Bone marrow (tissue), 2 donors: Measurements from ENCODE around the gene RALB.

Experiments used
- DNase-seq, 2 donors: peaks; one replicate each; lab custom pipeline; 2025; lab: John Stamatoyannopoulos, UW

The RALB gene, protein sequence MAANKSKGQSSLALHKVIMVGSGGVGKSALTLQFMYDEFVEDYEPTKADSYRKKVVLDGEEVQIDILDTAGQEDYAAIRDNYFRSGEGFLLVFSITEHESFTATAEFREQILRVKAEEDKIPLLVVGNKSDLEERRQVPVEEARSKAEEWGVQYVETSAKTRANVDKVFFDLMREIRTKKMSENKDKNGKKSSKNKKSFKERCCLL

DNA sequence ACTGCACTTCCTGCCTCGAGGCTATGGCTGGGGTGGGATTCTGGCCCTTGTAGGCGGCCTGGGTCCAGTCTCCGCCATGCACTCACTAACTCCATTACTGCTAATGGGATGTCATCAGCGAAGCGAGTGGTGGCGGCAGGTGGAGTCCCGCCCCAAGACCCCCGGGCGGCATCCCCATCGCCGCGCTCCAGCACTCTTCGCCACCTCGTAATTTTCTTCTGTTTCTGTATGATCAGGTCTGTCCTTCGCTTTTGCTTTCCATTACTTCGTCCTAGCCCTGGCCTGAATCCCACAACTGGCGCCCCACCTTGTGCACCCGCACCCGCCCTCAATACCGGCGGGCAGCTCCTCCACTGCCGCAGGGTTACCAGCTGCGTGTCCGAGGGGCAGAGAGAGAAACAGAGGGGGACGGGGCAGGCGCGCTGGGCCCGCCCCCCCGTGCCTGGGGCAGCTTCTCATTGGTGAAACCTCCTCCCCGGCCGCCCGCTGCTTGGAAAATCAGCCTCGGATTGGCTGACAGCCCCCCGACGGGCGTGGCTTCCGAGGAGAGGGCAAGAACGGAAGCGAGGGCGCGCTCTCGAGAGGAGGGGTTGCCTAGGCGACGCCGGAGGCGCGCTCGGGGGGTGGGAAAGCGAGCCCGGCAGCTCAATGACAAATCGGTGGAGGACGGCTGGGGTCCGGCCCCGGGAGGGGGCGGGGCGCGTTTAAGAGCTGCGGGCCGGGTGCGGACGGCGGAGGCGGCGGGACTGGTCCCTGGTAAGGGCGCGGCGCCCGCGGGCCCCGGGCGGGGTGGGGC, at the start of gene RALB:
RALB (plus strand) TSS at position 628 of the 796 bp plus-strand sequence. CDS start 25,813 bp downstream, outside the sequence.
- DNase-seq = peak; percentile 91 to 93

DNA sequence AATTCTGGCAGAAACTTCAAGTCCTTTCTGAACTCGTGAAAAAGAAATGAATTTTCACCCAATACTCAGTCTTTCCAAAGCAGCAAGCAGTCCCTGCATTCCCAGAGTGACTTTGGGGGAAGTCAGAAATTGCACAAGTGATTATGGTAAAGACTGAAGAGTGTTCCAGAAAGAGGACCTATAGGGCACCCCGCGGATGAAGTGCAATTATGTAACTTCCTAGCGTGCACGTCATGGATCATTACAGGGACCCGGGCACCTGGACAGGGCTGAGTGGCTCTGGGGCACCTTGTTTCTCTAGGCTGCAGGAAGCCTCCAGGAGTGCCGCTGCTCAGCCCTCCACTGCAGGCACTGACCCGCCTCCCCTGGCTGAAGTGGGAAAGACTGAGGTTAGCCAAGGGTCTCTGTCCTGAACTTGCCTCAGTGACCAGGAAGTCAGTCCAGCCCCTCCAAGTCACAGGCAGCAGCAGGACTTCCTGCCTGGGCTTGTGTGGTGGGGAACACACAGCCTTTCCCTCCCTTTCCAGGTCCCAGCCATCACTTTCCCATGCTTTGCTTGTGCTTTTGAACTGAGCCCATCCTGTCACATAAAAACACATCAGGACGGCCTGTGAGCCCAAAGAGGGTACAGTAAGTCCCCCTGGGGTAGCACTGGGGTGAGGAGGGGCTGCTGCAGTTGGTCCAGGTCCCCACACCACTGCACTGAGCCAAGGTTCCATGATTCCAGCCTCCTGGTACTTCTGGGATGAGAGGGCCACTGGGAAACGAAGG, 49.2 kb upstream of the RALB start:
- no peak for DNase-seq

DNA sequence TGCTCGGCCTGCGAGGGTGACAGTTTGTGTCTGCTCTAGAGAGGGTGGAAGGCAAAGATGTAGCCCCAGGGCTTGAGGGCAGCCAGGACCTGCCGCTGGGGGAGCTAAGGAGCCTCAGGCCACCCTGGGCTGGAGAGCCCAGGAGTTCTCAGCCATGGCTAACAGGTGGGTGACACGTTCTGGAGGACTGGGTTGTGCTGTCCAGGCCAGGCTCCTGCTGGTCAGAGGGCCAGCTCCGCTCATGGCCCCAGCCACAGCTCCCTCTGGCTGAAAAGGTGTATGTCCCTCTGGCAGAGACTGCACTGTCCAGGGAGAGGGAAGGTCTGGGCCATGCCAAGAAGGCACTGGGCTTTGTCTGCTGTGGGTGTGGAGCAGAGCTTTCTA, 48.6 kb upstream of the RALB start:
- no peak for DNase-seq

DNA sequence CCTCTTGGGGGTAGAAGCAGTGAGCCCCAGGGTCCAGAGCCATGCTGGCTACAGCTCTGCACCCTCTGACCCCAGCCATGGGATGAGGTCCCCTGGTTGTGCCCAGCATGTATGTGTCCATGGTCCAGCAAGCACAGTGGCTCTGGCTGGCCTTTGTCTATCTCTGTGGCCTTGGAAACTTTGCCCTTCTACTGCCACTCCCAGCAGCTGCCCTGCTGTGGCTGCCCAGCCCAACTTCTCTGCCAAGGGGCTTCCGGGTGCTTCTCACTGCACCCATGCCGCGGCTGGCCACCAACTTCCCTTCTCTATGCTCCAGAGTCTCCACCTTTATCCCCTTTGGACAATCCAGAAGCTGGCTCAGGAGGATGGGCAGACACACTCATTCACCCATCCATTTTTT, 48.2 kb upstream of the RALB start:
- no peak for DNase-seq

DNA sequence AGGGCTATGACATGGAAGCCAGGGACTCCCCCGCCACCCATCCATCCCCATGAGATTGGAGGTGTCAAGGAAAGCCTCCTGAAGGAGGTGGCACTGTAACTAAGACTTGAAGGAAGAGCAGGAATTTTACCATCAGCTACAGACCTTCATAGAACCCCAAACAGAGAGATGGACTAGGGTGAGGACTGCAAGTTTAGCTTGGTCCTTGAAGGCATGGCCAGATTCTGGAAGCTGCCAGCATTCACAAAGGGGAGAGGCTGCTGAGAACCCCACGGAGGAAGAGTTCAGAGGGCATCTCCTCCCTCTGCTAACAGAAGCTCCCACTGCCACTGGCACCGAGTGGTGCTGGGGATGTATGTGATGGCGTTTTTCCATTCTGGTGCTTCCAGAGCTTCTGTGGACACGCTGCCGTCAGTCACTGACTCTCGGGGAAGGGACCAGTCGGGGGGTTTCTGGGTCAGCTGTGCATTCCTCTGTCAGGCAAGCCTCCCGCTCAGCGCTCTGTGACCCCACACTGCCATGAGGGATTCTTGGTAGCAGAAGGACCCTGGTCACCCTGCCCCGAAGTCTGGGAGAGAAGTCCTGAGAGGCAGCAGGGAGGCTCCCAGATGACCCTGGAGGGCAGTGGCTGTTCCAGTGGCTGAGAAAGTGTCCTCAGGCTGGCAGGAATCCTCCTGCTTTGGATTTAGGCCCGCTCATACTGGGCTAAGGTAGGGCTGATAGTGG, 47.5 kb upstream of the RALB start:
- no peak for DNase-seq

DNA sequence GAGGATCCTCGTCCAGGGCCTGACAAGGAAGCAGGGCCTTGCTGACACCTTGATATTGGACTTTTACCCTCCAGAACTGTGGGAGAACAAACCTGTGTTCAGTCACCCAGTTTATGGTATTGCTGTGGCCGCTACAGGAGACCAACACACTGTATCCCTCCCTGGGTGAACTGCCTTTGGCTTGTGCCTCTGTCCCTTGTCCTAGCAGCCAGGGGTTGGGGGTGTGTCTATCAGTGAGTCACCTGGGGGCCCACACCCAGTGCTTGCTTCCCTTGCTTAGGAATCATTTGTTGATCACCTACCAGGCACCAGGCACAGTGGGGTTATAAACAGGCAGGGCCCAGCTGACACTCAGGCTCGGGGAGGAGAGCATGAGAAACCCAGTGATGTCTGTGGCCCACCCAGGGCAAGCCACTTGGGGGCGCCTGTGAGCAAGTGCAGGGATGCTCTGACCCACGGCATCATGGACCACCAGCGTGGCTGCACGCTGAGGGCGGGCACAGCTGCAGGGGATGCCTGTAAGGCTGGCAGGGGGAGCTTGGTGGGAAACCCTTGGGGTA, 46.5 kb upstream of the RALB start:
- DNase-seq = no peak

DNA sequence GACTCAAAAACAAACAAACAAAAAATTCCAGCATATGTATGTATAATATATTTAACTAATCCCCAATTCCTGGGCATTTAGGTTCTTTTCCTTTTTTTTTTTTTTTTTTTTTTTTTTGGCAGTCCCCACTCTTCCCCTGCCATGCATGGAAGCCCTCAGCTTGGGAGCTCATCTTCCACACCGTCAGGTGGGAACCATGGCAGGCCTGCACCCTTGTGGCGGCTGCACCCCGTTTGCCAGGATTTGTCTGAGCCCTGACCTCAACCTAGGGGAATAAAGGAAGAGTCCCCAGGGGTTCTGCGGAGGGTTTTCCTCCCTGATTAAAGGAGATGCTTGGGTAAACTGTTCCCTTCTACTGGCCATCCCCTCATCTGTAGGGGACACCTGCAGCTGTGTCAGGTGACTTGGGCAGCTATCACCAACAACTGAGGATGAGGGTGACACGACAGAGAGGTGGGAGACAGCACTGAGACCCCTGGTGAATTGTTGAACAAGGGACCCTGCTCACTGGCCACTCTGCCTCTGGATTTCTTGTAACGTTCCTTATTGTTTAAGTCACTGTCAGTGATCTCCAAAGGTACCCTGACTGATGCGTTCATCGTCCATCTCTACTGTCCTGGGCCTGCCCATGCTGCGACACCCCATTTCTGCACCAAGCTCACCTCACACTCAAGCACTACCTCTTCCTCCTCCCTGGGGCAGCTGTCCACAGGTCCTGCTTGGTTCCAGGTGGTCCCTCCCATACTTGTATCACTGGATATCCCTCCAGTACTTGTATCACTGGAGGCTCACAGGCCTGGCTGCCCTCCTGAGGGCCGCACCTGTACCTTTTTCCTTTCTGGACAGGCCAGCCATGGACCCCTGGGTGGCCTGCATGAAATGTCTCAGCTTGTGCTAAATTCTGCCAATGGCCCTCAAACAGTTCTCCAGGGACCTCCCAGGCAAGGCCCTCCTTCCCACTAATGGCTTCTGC, 44.0 kb upstream of the RALB start:
- no peak for DNase-seq

DNA sequence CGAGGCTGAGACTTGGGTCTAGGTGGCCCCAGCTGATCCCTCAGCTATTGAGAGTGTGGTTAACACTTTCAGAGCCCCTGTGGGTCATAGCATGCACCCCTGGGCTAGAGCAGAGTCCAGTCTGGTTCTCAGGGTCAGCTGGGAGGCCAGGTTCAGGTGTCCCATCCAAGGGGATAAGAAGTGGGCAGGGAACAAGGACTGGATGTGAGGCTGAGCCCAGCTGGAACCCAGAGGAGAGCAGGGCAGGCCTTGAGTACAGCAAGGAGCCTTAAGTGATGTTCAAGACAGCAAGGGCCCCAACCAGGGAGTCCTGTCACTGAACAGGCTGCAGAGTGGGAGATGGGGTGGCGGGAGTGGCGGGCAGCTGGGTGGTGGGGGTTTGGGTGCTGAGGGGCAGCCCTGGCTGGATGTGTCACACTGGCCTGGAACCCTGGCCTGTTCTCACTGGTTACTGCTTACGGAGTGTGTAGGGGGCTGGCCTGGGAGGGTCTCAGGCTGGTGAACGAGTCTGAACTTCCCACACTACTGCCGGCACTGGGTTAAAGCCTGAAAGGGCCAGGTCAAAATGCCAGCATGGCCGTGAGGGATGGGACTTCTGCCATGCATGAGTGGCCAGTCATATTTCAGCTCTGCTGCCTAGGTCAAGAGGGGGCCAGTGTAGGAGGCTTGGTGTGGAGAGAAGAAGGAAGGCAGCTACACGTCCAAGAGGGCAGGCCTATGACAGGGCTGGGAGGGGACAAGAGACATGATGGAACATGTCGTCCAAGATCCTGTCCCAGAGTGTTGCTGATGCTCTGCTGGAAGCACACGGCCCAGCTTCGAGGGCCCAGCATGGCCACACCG, 43.0 kb upstream of the RALB start:
- DNase-seq = no peak

DNA sequence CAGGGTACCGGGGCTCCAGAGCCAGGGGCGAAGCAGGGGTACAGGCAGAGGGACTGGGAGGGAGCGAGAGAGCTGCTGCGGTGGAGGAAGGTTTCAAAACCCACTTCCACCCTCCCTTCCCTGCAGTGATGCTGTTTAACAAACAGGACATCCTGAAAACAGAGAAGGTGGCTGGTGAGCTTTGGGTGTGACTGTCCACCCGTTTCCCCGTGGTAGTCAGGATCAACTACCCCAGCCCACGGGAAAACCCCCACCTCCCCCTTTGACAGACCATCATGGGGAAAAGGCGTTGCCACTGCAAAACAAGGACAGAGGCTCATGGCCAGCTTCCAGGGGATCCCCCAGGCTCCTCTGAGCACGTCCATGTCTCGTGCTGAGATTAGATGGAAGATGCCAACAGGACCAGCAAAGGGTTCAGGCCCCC, 42.4 kb upstream of the RALB start:
- DNase-seq = no peak

DNA sequence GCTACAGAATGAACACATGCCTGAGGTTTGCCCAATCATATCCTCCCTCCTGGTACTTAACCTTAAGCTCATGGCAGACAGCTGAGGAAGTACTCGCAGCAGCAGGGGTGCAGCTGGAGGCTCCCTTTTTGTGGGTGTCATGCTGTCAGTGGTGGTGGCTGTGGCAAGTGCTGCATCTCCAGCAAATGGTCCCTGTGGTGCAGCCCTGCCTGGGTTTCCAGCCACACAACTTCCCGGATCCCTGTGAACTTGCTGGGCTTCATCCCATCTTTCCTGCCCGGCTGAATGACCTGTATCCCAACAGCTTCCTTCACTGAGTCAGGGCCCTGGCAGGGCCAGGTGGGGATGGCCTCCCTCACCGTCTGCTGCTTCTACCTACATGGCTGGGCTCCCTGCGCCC, 34.5 kb upstream of the RALB start:
- no peak for DNase-seq

DNA sequence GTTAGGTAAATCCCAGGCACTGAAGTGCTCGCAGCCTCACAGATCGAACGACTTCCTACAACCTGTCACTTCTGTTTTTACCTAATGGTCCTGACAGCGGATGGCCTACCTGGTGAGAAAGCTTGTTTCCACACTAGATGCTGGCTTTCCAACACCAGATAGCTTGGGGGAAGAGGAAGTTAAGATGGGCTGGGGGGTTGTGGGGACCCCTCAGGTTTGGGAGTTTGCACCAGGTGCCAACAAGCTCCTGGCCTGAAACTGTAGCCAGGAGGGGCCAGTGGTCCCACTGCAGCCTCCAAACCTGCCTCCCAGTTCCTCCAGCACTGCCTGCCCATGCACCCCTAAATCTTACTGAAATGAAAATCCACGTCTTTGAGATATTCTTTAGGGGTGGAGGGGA, 33.4 kb upstream of the RALB start:
- DNase-seq = no peak

DNA sequence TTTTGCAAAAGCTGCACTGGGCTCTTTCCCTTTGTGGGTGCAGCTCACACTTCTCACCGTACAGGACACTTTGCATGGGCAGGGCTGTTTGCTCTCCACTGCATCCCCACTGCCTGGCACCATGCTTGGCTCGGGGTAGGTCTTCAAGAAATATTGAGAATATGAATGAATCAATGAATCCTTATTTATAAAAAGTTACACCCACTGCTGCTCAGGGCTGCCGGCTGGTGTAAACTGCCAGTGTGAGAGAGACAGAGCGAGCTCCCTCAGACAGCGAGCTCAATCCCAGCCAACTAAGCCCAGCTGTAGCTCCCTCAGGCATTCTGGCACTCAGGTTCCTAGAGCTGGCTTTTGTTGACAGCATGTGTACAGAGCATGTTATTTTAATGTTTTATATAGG, 32.9 kb upstream of the RALB start:
- no peak for DNase-seq

DNA sequence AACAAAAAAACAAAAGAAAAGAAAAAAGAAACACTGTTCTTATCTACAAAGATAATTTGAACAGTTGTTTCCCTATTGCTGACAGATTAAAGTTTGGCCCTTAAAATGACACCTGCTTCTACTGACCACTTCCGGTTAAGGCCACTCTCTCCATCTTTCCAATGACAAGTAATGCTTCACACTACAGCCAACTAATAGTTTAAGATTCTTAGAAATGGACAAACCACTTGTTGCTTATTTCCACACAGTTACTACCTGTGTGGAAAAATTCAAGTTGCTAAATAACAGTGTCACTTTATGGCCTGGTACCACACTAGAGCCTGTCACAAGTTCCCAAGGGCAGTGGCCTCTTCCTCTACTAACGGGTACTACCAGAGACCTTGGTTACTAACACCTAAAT, 31.9 kb upstream of the RALB start:
- no peak for DNase-seq

DNA sequence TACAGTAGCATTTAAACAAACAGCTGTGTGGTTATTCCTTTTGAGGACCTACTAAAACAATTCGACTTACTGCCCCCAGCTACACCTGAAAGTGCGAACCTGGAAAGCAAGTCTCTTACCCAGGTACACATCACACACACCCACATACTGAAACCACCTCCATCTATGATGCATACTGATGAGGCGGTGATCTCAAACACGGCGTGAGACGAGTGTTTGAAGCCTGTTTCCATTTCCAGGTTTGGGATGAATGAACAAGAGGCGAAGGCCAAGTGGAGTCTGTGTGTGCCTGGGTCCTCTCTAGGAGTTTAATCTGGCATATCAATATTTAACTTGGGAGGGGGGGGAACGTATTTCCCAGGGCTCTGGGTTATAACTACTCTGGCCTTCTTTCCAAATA, 31.0 kb upstream of the RALB start:
- no peak for DNase-seq

DNA sequence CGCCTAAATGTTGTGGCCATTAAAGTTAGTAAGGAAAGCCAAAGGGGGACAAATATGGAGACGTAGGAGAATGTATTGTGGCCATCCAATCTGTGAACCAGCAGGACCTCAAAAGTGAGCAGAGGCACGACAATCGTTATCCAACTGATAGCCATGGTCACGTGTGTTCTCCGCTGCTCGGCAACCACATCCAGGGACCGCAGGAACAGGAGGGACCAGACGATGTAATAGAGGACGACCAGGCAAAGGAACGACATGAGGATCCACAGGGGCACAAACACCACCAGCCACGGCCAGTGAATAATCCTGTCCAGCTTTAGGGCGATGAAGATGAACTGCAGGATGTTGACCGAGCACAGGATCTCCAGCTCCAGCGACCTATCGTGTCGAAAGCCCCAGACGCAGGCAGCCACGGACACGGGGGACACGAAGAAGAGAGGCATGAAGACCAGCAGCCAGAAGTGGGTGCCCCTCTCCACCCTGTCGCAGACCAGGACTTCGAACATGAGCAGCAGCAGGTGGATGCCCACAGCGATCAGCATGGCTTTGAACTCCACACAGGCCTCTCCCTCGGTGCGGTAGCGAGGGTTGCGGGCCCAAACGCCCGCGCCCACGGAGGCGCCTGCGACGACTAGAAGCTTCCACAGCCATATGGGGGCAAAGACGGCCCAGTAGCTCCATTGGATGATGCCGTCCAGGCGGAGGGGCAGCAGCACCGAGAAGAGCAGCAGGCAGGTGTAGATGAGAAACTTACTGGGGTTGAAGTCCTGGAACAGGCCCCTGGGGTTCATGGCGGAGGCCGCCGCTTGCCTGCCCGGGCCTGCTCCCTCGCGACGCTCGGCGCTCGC, 30.2 kb upstream of the RALB start:
- DNase-seq = no peak

DNA sequence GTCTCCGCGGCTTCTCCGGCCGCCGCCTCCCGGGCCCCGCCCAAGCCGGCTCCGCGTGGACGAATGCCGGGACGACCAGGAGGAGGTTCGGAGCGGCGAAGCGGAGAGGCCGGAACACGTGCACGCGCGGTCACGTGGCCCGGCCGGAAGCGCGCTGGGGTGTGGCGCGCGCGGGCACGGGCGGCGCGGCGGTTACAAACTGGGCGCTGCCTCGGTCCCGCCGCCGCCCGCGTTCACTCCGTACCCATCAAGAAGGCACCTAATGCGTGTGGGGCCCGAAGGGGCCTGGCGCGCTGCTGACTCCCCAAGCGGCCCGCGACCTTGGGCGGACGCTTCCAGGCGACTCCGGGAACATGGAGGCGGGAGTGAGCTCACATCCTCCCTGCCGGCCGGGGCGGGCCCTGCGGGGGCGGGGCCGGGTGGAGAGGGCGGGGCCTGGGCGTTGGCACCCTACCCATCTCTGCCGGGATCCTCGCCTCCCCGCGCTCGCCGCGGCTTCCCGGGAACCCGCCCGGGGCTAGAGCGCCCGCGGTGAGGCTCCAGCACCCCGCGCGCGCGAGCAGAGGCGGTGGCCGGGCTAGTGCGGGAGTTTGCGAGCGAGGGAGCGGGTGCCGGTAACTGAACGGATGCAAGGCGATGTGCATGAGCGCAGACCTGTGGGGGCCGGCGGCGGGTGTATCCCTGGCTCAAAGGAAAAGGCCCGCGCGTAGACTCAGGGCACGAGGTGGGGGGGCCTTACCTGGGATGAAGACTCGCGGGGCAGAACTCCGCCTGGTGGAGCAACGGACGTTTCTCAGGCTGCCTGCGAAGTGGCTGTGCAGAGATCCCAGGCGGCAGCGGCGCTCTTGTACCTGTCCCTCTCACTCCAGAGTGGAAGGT, 29.4 kb upstream of the RALB start, which contains the start of gene TMEM185B:
TMEM185B (minus strand) TSS at position 367 of the 879 bp plus-strand sequence. CDS start 424 bp downstream, outside the sequence.
- peak; percentile 19 to 84 for DNase-seq

DNA sequence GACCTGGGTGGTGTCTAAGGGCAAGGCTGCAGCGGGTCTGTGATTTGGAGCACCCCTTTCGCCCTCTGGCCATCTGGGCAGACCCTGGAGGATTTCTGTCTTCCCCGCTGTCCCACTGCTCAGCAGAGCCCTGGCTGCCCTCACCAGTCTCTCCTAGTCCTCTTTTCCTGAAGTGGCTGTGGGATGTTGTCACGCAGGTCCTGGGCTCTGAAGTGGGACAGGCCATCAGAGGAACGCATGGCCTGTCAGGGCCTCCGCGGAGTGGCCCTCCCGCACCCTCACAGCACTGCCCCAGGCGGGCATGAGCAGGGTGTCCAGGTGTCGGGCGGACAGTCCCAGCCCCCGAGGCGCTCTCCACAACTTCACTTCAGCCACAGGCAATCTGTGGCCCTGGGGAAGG, 28.4 kb upstream of the RALB start:
- no peak for DNase-seq
